ENCODE results near the gene MCC.

GRCh38 chr5:113434889-113435288 lies 53.4 kb downstream of the MCC start, which contains the start of gene TSSK1B:
- TF ChIP-seq CTCF (conservative IDR thresholded peaks at IDR 0.05; ENCODE audit: low read depth, low read length) (no peak), EZH2phosphoT487 (IDR thresholded peaks at IDR 0.05; ENCODE audit: borderline replicate concordance, low read length) (no peak)

All from PC-3 (cell line).